DND-41 (cell line): ENCODE results near the gene PDE1A.

ENCODE experiments used
- ATAC-seq: fragments of 200-7000 bp; cut with Tn5 transposase; 3 replicates; pipeline ENCODE4 v1.9.1; 2021; ENCODE audit warnings: low read depth; ENCODE audit not compliant: insufficient read depth
- DNase-seq: peaks from one replicate; pipeline ENCODE4 v3.0.0-alpha.2; 2020
- H2AFZ ChIP-seq: 2 replicates; pipeline ENCODE4 v1.6.0; 2012; ENCODE audit warnings: low read depth, low read length
- H3K27ac ChIP-seq: 2 replicates; pipeline ENCODE4 v1.5.1; 2012; ENCODE audit warnings: low read length, inconsistent platforms
- H3K27me3 ChIP-seq: fragments of 200-600 bp; sonication (generic); 2 replicates; pipeline ENCODE4 v1.6.0; 2012; ENCODE audit warnings: low read length, mild to moderate bottlenecking, inconsistent platforms; ENCODE audit not compliant: insufficient read depth, poor library complexity
- H3K36me3 ChIP-seq: 2 replicates; pipeline ENCODE4 v1.5.1; 2012; ENCODE audit warnings: low read length, inconsistent platforms; ENCODE audit not compliant: insufficient read depth
- H3K4me1 ChIP-seq: 2 replicates; pipeline ENCODE4 v1.5.1; 2012; ENCODE audit warnings: mild to moderate bottlenecking, low read length; ENCODE audit not compliant: insufficient read depth
- H3K4me2 ChIP-seq: 2 replicates; pipeline ENCODE4 v1.6.0; 2012; ENCODE audit warnings: mild to moderate bottlenecking, moderate library complexity, low read length, inconsistent platforms; ENCODE audit not compliant: insufficient read depth
- H3K4me3 ChIP-seq, 2 experiments: fragments of 200-600 bp in 1 of 2; shearing (Covaris generic) in 1 of 2; 2 replicates each; pipeline ENCODE4 v1.5.1; 2012 to 2016; ENCODE audit warnings: inconsistent platforms in 2 of 2, low read length in 2 of 2, mild to moderate bottlenecking in 2 of 2, low read depth in 1 of 2, moderate library complexity in 1 of 2
- H3K79me2 ChIP-seq: 2 replicates; pipeline ENCODE4 v1.6.0; 2012; ENCODE audit warnings: low read length, inconsistent platforms; ENCODE audit not compliant: insufficient read depth
- H3K9ac ChIP-seq: 2 replicates; pipeline ENCODE4 v1.6.0; 2012; ENCODE audit warnings: low read depth, mild to moderate bottlenecking, inconsistent platforms, low read length, moderate library complexity
- H3K9me3 ChIP-seq: 2 replicates; pipeline ENCODE4 v1.5.1; 2012; ENCODE audit warnings: low read length, moderate library complexity, mild to moderate bottlenecking, inconsistent platforms; ENCODE audit not compliant: insufficient read depth, severe bottlenecking
- H4K20me1 ChIP-seq: 2 replicates; pipeline ENCODE4 v1.6.0; 2012; ENCODE audit warnings: low read length; ENCODE audit not compliant: insufficient read depth
- EZH2 ChIP-seq: IDR thresholded peaks from 3 replicates; pipeline ENCODE4 v1.6.1; 2012; ENCODE audit warnings: borderline replicate concordance, low read depth, mild to moderate bottlenecking, moderate library complexity, low read length, inconsistent platforms; ENCODE audit not compliant: severe bottlenecking
- TF ChIP-seq, protein P1 (sequence below): IDR thresholded peaks from 2 replicates; pipeline ENCODE4 v1.5.1; 2012; ENCODE audit warnings: borderline replicate concordance, low read length, moderate library complexity, mild to moderate bottlenecking; ENCODE audit not compliant: poor library complexity, severe bottlenecking; ENCODE audit errors: extremely low read depth

The PDE1A gene

GRCh38 chr2:182163878-182164277 lies 263.0 kb downstream of the PDE1A start:
- H3K79me2 ChIP-seq = no peaks in the 10 kb centered on the region
- no peak overlapping the region for H3K27ac ChIP-seq
- ATAC-seq = no peak
- H3K4me3 ChIP-seq = no peak overlapping the region
- H3K27me3 ChIP-seq = peaks cover 3% of the 10 kb centered on the region
- TF ChIP-seq, protein P1, sequence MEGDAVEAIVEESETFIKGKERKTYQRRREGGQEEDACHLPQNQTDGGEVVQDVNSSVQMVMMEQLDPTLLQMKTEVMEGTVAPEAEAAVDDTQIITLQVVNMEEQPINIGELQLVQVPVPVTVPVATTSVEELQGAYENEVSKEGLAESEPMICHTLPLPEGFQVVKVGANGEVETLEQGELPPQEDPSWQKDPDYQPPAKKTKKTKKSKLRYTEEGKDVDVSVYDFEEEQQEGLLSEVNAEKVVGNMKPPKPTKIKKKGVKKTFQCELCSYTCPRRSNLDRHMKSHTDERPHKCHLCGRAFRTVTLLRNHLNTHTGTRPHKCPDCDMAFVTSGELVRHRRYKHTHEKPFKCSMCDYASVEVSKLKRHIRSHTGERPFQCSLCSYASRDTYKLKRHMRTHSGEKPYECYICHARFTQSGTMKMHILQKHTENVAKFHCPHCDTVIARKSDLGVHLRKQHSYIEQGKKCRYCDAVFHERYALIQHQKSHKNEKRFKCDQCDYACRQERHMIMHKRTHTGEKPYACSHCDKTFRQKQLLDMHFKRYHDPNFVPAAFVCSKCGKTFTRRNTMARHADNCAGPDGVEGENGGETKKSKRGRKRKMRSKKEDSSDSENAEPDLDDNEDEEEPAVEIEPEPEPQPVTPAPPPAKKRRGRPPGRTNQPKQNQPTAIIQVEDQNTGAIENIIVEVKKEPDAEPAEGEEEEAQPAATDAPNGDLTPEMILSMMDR = no peak
- no peak for TF ChIP-seq EZH2
- no peak overlapping the region for H3K4me2 ChIP-seq
- H3K36me3 ChIP-seq = no peaks in the 10 kb centered on the region
- H3K9me3 ChIP-seq = no peaks in the 10 kb centered on the region
- H2AFZ ChIP-seq = no peak overlapping the region
- no peak overlapping the region for H3K9ac ChIP-seq
- no peaks in the 10 kb centered on the region for H4K20me1 ChIP-seq
- no peaks in the 10 kb centered on the region for H3K4me1 ChIP-seq
- no peak for DNase-seq

DNA sequence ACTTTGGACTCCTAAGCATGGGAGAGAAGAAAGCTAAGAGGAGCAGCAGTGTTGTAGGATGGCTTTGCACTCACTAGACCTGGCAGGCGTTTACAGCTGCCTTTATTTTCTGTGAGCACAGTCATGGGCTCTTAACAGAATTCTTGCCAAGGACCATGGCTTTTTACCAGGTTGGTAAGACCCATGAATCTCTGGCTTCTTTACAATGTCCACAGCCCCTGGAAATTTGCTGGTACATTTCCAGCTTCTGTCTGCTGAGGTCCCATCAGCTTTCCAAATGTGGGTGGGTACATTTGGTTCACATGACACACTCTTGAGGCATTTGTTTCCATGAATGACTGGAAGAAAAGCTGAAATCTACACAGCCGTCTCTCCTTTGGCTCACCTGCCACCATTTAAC lies 278.5 kb downstream of the PDE1A start:
- Histone ChIP-seq H3K27me3 (peaks cover 7% of the 10 kb centered on the region), H3K27ac (no peak overlapping the region), H3K4me2 (no peak overlapping the region), H3K4me3 (no peak overlapping the region), H4K20me1 (no peaks in the 10 kb centered on the region), H3K4me1 (no peaks in the 10 kb centered on the region), H3K9me3 (no peaks in the 10 kb centered on the region), H3K9ac (no peak overlapping the region), H3K79me2 (no peaks in the 10 kb centered on the region), H2AFZ (no peak overlapping the region), H3K36me3 (no peaks in the 10 kb centered on the region)
- DNase-seq = no peak
- TF ChIP-seq EZH2 = no peak
- TF ChIP-seq, protein P1 = no peak
- no peak for ATAC-seq

- Histone ChIP-seq H3K79me2 (no peaks in the 10 kb centered on the region), H3K4me2 (no peak overlapping the region), H3K9me3 (no peaks in the 10 kb centered on the region), H4K20me1 (no peaks in the 10 kb centered on the region), H3K27ac (no peak overlapping the region), H3K9ac (no peak overlapping the region), H2AFZ (no peak overlapping the region), H3K36me3 (no peaks in the 10 kb centered on the region), H3K4me1 (no peaks in the 10 kb centered on the region), H3K27me3 (peaks cover 10% of the 10 kb centered on the region), H3K4me3 (no peak overlapping the region)
- DNase-seq (no peak), ATAC-seq (no peak)
- TF ChIP-seq, protein P1 = no peak
- TF ChIP-seq EZH2 = no peak
Observed at GRCh38 chr2:182144776-182145165, 282.1 kb downstream of the PDE1A start.
